GM18526 (cell line): ENCODE data around the gene RRBP1.

Experiments
- POLR2A ChIP-seq: IDR thresholded peaks from 3 replicates; pipeline ENCODE4 v1.6.1; 2011; ENCODE audit not compliant: insufficient read length; ENCODE audit errors: extremely low read depth

RRBP1 gene

GRCh38 chr20:17688965-17689364 is 6.9 kb upstream of the RRBP1 start:
- TF ChIP-seq POLR2A = no peak

DNA sequence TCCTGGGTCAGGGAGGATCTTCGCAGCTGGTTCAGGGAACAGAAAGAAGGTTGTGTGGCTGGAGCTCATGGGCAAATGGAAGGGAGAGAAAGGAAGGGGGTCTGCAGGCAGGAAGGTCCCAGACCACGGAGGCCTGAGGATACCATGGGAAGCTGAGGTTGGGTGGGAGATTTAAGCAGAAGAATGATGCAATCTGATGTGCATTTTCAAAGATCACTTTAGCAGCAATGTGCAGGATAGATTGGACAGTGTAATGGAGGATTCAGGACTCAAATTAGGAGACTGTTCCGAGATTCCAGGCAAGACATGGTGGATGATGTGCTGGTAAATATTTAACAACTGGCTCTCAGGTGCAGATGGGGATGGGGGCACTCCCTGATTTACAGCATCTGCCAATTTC is 5.8 kb upstream of the RRBP1 start:
- TF ChIP-seq POLR2A = no peak

GRCh38 chr20:17685168-17685567 is 3.1 kb upstream of the RRBP1 start:
- TF ChIP-seq POLR2A = no peak

- TF ChIP-seq POLR2A = no peak
Observed at GRCh38 chr20:17684077-17684888, 2.2 kb upstream of the RRBP1 start.

DNA sequence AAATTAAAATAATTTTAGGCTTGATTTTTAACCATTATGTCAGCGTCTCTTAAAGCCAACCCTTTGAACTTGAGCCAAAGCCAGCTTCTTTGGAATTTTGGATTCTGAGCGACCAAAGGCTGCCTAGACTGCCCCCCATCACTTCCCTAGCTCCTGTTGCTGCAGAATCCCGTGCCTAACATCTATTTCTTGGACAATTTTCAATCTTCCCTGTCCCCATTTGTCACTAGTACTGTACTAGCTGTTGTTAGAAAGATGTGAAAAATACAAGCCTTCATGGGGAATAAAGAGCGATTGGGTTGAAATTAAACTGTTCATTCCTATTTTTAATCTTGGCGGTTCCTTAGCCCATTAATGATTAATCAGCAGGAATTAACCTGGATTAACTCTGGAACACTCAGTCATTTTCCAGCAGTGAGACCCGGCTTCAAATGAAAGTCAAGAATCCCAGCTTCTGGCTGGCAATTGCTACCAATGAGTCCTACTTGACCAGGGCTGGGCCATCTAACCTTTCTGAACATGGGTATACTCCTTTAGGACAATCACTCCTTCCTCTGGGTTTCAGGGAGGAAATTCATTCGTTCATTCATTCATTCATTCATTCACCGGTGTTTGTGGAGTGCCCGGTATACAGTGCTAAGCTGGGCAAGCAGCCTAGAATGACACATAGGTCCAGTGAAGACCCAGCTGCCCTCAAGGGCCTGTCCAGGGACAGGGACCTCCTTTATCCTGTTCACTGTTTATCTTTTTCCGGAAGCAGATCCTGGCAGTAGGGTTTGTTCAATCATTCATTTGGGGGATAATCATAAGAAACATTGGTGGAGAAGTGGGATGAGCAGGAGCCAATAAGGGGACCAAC is 1.4 kb upstream of the RRBP1 start:
- no peak for TF ChIP-seq POLR2A

DNA sequence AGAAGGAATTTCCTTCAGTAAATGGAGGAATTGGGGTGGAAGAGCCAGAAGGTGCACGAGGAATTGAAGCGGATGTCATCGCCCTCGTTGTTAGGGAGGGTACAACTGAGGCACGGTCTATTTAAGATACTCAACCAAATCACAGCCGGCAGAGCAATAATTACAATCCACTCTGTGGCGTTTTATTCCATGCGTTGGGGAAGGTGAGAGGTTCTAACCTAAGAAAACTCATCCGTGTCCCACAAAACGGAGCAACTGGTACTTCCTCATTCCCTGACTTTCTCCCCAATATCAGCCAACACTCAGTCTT is 802 bp upstream of the RRBP1 start:
- TF ChIP-seq POLR2A = no peak

DNA sequence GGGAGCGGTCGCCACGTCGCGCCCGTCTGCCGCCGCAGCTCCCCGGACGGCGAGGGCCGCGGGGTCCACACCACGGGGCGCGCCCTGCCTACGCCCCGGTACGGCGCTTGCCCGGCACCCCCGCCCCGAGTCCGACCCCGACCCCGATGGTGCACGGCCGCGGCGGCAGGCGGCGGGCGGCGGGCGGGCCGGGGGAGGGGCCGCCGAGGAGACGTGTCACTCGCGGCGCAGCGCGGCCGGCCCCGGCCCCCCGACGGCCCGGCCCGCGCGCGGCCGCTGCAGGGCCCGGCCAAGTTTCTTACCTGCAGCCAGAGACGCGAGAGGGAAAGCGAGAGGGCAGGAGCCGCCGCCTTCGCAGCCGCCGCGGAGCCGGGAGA is 328 bp downstream of the RRBP1 start:
- no peak for TF ChIP-seq POLR2A

GRCh38 chr20:17680836-17681725 is 961 bp downstream of the RRBP1 start:
- TF ChIP-seq POLR2A = no peak

DNA sequence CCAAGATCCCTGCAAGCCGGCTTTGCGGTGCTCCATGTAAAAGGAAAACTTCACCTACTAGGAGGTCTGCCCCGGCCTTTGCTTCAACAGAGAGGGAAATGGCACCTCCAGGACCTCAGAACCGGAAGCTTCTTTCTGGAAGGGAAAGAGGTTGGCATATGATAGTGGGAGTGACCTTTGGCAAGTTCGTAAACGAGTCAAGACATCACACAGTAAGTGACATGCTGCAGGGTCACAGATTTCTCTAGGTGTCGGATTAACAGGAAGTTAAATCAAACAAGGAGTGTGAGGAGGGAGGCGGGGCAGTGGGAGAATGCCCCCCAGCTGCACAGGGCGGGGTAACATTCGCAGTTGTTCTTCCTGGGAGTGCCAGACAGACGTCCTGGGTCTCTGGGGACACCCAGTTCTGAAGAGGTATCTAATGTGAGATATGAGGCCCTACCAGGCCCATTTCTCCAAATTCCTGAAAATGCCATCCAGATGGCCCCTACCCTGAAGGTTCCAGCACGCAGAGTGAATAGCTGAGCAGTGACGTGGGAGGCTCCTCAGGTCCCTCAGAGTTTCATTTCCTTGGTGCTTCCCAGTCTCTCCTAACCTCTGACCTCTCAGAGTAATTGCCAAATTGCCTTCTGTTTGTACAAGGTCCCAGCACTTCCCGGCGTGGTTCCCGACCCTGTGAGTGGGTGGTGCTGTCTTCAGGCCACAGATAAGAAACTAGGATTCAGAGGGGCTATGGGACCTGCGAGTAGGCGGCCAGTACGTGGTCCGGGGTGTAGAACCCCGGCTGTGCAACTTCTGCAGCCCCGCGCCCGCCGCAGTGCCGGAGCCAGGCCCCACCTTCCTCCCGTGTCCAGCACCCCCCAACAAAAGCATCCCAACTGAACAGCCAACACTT is 1.9 kb downstream of the RRBP1 start:
- no peak for TF ChIP-seq POLR2A

GRCh38 chr20:17678886-17679285 is 3.2 kb downstream of the RRBP1 start:
- TF ChIP-seq POLR2A = no peak

DNA sequence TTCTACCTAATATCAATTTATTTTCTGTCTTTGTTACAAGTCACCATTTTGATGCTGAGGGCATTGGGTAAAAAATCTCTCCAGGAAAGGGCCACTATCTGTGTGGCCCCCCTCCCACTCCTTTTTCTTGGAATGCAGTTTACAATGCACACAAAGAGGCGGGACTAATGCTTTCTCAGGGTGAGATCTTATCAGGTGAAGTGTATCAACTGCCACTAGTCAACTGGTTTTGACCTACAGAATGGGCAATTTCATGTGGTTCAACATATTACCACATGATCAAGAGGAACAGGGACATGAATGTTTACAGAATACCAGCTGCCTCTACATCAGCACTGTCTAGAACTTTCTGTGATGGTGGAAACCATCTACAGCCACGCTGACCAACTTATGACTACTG is 3.7 kb downstream of the RRBP1 start:
- no peak for TF ChIP-seq POLR2A

GRCh38 chr20:17676942-17677341 is 5.1 kb downstream of the RRBP1 start:
- TF ChIP-seq POLR2A = no peak

- no peak for TF ChIP-seq POLR2A
Observed at GRCh38 chr20:17676378-17676759, 5.7 kb downstream of the RRBP1 start.

DNA sequence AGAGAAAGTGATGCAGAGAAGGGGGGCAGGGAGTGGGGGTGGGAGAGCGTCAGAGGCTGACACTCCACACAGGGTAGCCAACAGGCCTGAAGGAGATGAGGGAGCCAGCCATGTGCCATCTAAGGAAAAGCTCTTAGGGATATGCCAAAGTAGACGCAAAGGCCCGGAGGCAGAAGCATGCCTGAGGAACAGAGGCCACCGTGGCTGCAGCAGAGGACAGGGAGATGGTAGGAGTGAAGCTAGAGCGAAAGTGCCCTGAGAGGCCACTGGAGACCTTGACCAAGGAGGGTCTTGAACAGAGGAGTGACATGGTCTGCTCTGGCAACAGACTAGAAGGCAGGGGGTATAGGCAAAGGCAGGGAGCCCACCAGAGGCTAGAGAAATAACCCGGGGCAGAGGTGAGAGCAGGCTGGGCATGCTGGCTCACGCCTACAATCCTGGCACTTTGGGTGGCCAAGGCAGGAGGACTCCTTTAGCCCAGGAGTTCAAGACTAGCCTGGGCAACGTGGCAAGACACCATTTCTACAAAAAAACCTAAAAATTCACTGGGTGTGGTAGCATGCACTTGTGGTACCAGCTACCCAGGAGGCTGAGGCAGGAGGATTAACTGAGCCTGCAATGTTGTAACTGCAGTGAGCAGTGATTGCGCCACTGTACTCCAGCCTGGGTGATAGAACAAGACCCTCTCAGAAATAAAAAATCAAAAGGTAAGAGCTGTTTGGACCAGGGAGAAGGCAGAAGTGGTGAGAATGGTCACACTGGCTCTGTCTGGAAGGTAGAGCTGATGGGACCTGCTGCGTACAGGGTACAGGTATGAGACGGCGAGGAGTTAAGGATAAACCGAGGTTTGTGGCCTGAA is 6.3 kb downstream of the RRBP1 start:
- TF ChIP-seq POLR2A = no peak
